ENCODE data around the gene PLCB1.

DNA sequence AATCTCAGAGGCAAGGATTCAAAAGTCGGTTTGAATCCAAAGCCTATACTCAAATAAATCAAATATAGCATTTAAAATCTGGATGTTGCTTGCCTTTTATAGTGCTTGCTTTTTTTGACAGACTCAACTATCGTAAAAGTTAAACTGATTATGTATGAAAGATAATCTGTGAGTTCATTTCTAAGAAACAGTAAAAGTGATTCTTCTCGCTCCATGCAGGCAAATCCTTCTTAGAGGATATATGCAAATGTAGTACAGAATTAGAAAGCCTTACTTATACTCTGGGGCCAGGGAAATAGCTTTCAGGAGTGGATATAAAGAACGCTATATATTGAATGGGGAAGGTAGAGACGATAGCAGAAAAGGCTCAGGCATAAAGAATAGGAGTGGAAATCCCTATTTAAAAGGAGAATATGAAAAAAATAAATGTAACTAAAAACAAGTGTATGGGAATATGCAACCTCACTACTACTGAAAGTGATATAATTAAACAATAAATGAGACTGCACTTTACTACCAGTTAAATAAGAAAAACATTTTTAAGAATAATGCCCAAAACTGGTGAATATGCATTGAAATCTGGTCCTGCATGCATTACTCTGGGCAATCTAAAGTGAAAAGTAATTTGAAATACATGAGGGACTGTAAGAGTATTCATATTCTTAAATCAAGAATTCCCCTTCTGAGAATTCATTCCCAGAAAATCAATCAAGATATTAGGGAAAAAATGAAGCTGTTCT, 575.1 kb downstream of the PLCB1 start:
- no peak for TF ChIP-seq POLR2AphosphoS5 (IDR thresholded peaks at IDR 0.05; ENCODE audit: borderline replicate concordance, low read depth, low read length)
- no peak for TF ChIP-seq EZH2 (IDR thresholded peaks at IDR 0.05)
- TF ChIP-seq FOXP2 (optimal IDR thresholded peaks at IDR 0.05; ENCODE audit: control extremely low read depth, extremely low read length, insufficient read depth) = no peak

All from SK-N-MC (cell line).